ENCODE data around the gene CYP8B1. TPM values are rescaled to one million over a fixed set of nuclear protein-coding genes. Genes with fewer than 3 reads are reported as not detected.

CYP8B1 gene
- total RNA-seq, 1 experiment from 2014 or later, result 0.12 TPM

DNA sequence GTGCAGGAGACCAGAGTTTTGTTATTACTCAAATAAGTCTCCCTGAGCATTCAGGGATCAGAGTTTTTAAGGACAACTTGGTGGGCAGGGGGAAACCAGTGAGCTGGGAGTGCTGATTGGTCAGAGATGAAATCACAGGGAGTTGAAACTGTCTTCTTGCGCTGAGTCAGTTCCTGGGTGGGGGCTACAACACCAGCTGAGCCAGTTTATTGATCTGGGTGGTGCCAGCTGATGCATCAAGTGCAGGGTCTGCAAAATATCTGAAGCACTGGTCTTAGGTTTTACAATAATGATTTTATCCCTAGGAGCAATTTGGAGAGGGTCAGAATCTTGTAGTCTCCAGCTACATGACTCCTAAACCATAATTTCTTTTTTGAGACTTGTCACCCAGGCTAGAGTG, 16.5 kb upstream of the CYP8B1 start:
- no TSS peak for BruUV-seq (replicated peaks)
- Histone ChIP-seq H3K4me3 (replicated peaks in 1 of 2; ENCODE audit: low read depth in 1 of 2, low read length in 2 of 2) (no peak overlapping the region), H3K4me2 (ENCODE audit: low read length) (no peak overlapping the region), H3K27ac (ENCODE audit: low read depth, low read length) (no peak overlapping the region), H3K79me2 (ENCODE audit: insufficient read depth, low read length) (no peaks in the 10 kb centered on the region), H3K4me1 (ENCODE audit: control insufficient read depth in 1 of 2, insufficient read depth in 2 of 2, low read length in 2 of 2) (no peaks in the 10 kb centered on the region; a peak in 1 of 4 replicates), H4K20me1 (ENCODE audit: insufficient read depth) (no peaks in the 10 kb centered on the region), H3K9me3 (ENCODE audit: control insufficient read depth in 1 of 2, insufficient read depth in 1 of 2, low read depth in 1 of 2, low read length in 2 of 2) (no peaks in the 10 kb centered on the region), H3K9ac (ENCODE audit: low read length) (no peak overlapping the region), H2AFZ (ENCODE audit: low read depth, low read length, poor library complexity, severe bottlenecking) (no peak overlapping the region), H3K36me3 (ENCODE audit: control insufficient read depth in 1 of 2, insufficient read depth in 2 of 2, low read length in 2 of 2) (no peaks in the 10 kb centered on the region), H3K9me2 (ENCODE audit: insufficient read depth) (no peaks in the 10 kb centered on the region), H3K27me3 (ENCODE audit: insufficient read depth, low read length) (no peaks in the 10 kb centered on the region)
- TF ChIP-seq, protein P1, sequence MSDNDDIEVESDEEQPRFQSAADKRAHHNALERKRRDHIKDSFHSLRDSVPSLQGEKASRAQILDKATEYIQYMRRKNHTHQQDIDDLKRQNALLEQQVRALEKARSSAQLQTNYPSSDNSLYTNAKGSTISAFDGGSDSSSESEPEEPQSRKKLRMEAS (IDR thresholded peaks at IDR 0.05), result no peak
- TF ChIP-seq CBX3 (IDR thresholded peaks at IDR 0.05; ENCODE audit: low read depth), result no peak
- ChIA-PET CTCF (interaction anchor here (0.9 kb wide), 1 partner anchor 73 kb away, joined by 3 read pairs; no protein-coding TSS in a partner anchor), RAD21 (ENCODE audit: low non-redundant PET in 1 of 2, low total read pairs in 2 of 2, uncharacterized antibody in 2 of 2, unreplicated experiment in 2 of 2) (no interaction called here), POLR2A (no interaction called here)
- intact Hi-C loops (cut with micrococcal nuclease), result no loop called here
- DNase-seq (ENCODE audit: low read depth, low spot score), result no peak
- no peak for ATAC-seq

DNA sequence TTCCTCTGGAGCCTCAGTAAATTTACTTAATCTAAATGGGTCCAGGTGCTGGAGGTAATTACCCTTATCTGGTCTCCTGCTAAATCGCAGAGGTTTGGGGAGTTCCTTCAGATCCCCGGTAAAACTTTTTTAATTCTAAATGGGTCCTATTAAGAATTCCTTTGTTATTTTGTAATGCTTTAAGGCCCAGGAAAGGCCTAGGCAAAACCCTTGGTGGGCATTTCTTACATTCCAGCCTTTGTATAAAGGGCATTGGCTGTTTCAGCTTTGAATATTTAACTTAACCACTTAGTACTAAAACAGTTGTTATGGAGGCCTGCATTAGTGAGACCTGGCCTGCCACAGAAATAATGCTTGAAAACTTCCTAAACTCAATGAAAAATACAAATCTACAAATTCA, 15.4 kb upstream of the CYP8B1 start:
- intact Hi-C loops (cut with micrococcal nuclease), result no loop called here
- ChIA-PET RAD21 (ENCODE audit: low non-redundant PET in 1 of 2, low total read pairs in 2 of 2, uncharacterized antibody in 2 of 2, unreplicated experiment in 2 of 2) (no interaction called here), POLR2A (no interaction called here), CTCF (no interaction called here)
- Histone ChIP-seq H3K9me2 (ENCODE audit: insufficient read depth) (no peaks in the 10 kb centered on the region), H3K9me3 (ENCODE audit: control insufficient read depth in 1 of 2, insufficient read depth in 1 of 2, low read depth in 1 of 2, low read length in 2 of 2) (no peaks in the 10 kb centered on the region), H3K79me2 (ENCODE audit: insufficient read depth, low read length) (no peaks in the 10 kb centered on the region), H3K9ac (ENCODE audit: low read length) (no peak overlapping the region), H3K27ac (ENCODE audit: low read depth, low read length) (no peak overlapping the region), H4K20me1 (ENCODE audit: insufficient read depth) (no peaks in the 10 kb centered on the region), H3K27me3 (ENCODE audit: insufficient read depth, low read length) (no peaks in the 10 kb centered on the region), H3K4me2 (ENCODE audit: low read length) (no peak overlapping the region), H3K36me3 (ENCODE audit: control insufficient read depth in 1 of 2, insufficient read depth in 2 of 2, low read length in 2 of 2) (no peaks in the 10 kb centered on the region), H2AFZ (ENCODE audit: low read depth, low read length, poor library complexity, severe bottlenecking) (no peak overlapping the region), H3K4me3 (replicated peaks in 1 of 2; ENCODE audit: low read depth in 1 of 2, low read length in 2 of 2) (no peak overlapping the region), H3K4me1 (ENCODE audit: control insufficient read depth in 1 of 2, insufficient read depth in 2 of 2, low read length in 2 of 2) (no peaks in the 10 kb centered on the region; a peak in 1 of 4 replicates)
- TF ChIP-seq, protein P2, sequence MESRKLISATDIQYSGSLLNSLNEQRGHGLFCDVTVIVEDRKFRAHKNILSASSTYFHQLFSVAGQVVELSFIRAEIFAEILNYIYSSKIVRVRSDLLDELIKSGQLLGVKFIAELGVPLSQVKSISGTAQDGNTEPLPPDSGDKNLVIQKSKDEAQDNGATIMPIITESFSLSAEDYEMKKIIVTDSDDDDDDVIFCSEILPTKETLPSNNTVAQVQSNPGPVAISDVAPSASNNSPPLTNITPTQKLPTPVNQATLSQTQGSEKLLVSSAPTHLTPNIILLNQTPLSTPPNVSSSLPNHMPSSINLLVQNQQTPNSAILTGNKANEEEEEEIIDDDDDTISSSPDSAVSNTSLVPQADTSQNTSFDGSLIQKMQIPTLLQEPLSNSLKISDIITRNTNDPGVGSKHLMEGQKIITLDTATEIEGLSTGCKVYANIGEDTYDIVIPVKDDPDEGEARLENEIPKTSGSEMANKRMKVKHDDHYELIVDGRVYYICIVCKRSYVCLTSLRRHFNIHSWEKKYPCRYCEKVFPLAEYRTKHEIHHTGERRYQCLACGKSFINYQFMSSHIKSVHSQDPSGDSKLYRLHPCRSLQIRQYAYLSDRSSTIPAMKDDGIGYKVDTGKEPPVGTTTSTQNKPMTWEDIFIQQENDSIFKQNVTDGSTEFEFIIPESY (IDR thresholded peaks at IDR 0.05; ENCODE audit: extremely low read depth, insufficient replicate concordance, low read length), result no peak
- TF ChIP-seq POLR2A (IDR thresholded peaks at IDR 0.05; ENCODE audit: borderline replicate concordance, extremely low read depth, insufficient read depth, insufficient read length), result no peak
- no peak for TF ChIP-seq ZFX (IDR thresholded peaks at IDR 0.05)
- no peak for TF ChIP-seq SIN3A (IDR thresholded peaks at IDR 0.05; ENCODE audit: low read depth)
- no peak for TF ChIP-seq POLR2AphosphoS5 (IDR thresholded peaks at IDR 0.05; ENCODE audit: low read depth, low read length)
- TF ChIP-seq EZH2 (IDR thresholded peaks at IDR 0.05), result no peak
- no peak for TF ChIP-seq YY1 (IDR thresholded peaks at IDR 0.05; ENCODE audit: extremely low read depth, insufficient replicate concordance, low read depth, low read length)
- TF ChIP-seq TCF7L2 (IDR thresholded peaks at IDR 0.05; ENCODE audit: borderline replicate concordance, extremely low read depth, insufficient read depth, insufficient read length), result no peak
- no peak for TF ChIP-seq RAD21 (IDR thresholded peaks at IDR 0.05; ENCODE audit: low read depth)
- no peak for TF ChIP-seq ZNF274 (IDR thresholded peaks at IDR 0.05; ENCODE audit: low read depth, low read length)
- no peak for TF ChIP-seq ELF1 (IDR thresholded peaks at IDR 0.05; ENCODE audit: borderline replicate concordance, low read depth)
- no peak for TF ChIP-seq EZH2phosphoT487 (IDR thresholded peaks at IDR 0.05; ENCODE audit: borderline replicate concordance)
- TF ChIP-seq EGR1 (IDR thresholded peaks at IDR 0.05; ENCODE audit: low read depth), result no peak
- TF ChIP-seq CBX3 (IDR thresholded peaks at IDR 0.05; ENCODE audit: low read depth), result no peak
- TF ChIP-seq FOSL1 (IDR thresholded peaks at IDR 0.05; ENCODE audit: low read depth), result no peak
- TF ChIP-seq, protein P3, sequence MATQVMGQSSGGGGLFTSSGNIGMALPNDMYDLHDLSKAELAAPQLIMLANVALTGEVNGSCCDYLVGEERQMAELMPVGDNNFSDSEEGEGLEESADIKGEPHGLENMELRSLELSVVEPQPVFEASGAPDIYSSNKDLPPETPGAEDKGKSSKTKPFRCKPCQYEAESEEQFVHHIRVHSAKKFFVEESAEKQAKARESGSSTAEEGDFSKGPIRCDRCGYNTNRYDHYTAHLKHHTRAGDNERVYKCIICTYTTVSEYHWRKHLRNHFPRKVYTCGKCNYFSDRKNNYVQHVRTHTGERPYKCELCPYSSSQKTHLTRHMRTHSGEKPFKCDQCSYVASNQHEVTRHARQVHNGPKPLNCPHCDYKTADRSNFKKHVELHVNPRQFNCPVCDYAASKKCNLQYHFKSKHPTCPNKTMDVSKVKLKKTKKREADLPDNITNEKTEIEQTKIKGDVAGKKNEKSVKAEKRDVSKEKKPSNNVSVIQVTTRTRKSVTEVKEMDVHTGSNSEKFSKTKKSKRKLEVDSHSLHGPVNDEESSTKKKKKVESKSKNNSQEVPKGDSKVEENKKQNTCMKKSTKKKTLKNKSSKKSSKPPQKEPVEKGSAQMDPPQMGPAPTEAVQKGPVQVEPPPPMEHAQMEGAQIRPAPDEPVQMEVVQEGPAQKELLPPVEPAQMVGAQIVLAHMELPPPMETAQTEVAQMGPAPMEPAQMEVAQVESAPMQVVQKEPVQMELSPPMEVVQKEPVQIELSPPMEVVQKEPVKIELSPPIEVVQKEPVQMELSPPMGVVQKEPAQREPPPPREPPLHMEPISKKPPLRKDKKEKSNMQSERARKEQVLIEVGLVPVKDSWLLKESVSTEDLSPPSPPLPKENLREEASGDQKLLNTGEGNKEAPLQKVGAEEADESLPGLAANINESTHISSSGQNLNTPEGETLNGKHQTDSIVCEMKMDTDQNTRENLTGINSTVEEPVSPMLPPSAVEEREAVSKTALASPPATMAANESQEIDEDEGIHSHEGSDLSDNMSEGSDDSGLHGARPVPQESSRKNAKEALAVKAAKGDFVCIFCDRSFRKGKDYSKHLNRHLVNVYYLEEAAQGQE (IDR thresholded peaks at IDR 0.05; ENCODE audit: low read depth), result no peak
- ATAC-seq (no peak), DNase-seq (ENCODE audit: low read depth, low spot score) (no peak)
- no TSS peak for BruUV-seq (replicated peaks)

All from HCT116 (cell line).